Measurements from ENCODE around the gene NTF4.
A peak's percentile ranks its signal among the peaks of the same experiment; 100 is the strongest.

The NTF4 gene

DNA sequence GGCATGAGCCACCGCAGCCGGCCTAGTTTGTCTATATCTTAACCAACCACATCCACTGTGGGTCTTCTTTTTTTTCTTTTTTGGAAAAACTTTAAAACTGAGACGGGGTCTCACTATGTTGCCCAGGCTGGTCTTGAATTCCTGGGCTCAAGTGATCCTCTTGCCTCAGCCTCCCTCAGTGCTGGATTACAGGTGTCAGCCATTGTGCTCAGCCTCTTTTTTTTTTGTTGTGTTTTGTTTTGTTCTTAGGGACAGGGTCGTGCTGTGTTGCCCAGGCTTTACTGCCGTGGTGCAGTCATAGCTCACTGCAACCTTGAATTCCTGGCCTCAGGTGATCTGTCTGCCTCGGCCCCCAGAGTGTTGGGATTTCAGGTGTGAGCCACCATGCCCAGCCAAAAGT is 28.1 kb upstream of the NTF4 start:
- ChIA-PET POLR2A (no interaction called here), CTCF (no interaction called here)
- TF ChIP-seq CTBP1 (IDR thresholded peaks at IDR 0.05; ENCODE audit: borderline replicate concordance) (no peak), SUZ12 (IDR thresholded peaks at IDR 0.05) (no peak), FOXK2 (IDR thresholded peaks at IDR 0.05) (no peak), TARDBP (IDR thresholded peaks at IDR 0.05) (no peak), L3MBTL2 (conservative IDR thresholded peaks at IDR 0.05) (no peak), SP1 (IDR thresholded peaks at IDR 0.05) (no peak), LEF1 (IDR thresholded peaks at IDR 0.05; ENCODE audit: borderline replicate concordance) (no peak), ZNF384 (IDR thresholded peaks at IDR 0.05) (no peak), HDGF (IDR thresholded peaks at IDR 0.05; ENCODE audit: borderline replicate concordance) (no peak), NFRKB (IDR thresholded peaks at IDR 0.05) (no peak), FOXA1 (IDR thresholded peaks at IDR 0.05) (no peak), BHLHE40 (IDR thresholded peaks at IDR 0.05; ENCODE audit: borderline replicate concordance) (no peak), ARNT (IDR thresholded peaks at IDR 0.05) (no peak), ELF4 (IDR thresholded peaks at IDR 0.05) (no peak), FOXM1 (IDR thresholded peaks at IDR 0.05; ENCODE audit: borderline replicate concordance) (no peak)
- DNase-seq (ENCODE audit: extremely low spot score): no peak

DNA sequence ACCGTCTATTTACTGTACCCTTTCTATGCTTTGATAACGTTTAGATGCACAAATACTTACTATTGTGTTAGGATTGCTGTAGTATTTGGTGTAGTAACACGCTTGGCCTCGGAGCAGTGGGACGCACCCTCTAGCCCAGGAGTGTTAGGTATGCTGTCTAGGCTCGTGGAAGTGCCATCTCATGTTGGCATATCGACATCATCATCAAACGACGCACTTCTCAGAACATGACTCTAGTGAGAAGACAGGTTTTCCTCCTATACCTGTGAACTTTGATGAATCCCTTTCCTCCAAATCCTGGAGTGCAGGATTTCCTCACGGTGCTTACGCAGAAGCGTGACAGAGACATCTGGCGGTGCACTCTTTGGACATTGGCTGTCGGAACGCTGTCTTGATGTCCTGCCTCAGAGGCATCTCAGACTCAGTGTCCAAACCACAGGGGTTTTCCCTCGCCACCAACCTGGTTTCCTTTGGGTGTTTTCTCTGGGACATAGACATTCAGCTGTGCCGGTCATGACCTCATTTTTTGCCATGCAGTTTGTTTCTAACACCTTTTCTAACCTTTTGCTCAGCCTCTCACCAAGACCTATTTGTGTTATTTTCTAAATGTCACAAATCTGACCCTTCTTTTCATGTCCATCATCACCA is 26.9 kb upstream of the NTF4 start:
- no peak for DNase-seq (ENCODE audit: extremely low spot score)
- CTCF ChIA-PET: interaction anchor here (0.6 kb wide), 1 partner anchor 800 kb away, joined by 3 read pairs; no protein-coding TSS in a partner anchor
- TF ChIP-seq FOXM1 (IDR thresholded peaks at IDR 0.05; ENCODE audit: borderline replicate concordance) (no peak), ZNF384 (IDR thresholded peaks at IDR 0.05) (no peak), TARDBP (IDR thresholded peaks at IDR 0.05) (no peak), FOXK2 (IDR thresholded peaks at IDR 0.05) (no peak), ARNT (IDR thresholded peaks at IDR 0.05) (no peak), BHLHE40 (IDR thresholded peaks at IDR 0.05; ENCODE audit: borderline replicate concordance) (no peak), HDGF (IDR thresholded peaks at IDR 0.05; ENCODE audit: borderline replicate concordance) (no peak)
- POLR2A ChIA-PET: no interaction called here

DNA sequence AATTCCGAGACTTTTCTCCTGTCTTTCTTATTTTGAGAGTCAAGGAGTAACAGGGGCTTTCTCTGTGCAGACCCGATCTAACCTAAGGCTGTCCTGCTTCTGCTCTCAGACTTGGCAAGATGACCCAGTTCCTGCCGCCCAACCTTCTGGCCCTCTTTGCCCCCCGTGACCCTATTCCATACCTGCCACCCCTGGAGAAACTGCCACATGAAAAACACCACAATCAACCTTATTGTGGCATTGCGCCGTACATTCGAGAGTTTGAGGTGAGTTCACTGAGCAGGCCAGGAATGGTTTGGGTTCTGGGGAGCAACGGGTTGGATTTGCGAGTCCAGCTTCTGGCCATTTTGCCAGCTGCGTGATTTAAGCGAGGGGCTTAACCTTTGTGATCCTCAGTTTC is 21.7 kb upstream of the NTF4 start:
- TF ChIP-seq BHLHE40 (IDR thresholded peaks at IDR 0.05; ENCODE audit: borderline replicate concordance) (no peak), HDGF (IDR thresholded peaks at IDR 0.05; ENCODE audit: borderline replicate concordance) (no peak), L3MBTL2 (conservative IDR thresholded peaks at IDR 0.05) (no peak), SP1 (IDR thresholded peaks at IDR 0.05) (no peak), ZNF384 (IDR thresholded peaks at IDR 0.05) (no peak), FOXA1 (IDR thresholded peaks at IDR 0.05) (no peak), FOXM1 (IDR thresholded peaks at IDR 0.05; ENCODE audit: borderline replicate concordance) (no peak), LEF1 (IDR thresholded peaks at IDR 0.05; ENCODE audit: borderline replicate concordance) (no peak), ELF4 (IDR thresholded peaks at IDR 0.05) (no peak)
- TF ChIP-seq, protein P1, sequence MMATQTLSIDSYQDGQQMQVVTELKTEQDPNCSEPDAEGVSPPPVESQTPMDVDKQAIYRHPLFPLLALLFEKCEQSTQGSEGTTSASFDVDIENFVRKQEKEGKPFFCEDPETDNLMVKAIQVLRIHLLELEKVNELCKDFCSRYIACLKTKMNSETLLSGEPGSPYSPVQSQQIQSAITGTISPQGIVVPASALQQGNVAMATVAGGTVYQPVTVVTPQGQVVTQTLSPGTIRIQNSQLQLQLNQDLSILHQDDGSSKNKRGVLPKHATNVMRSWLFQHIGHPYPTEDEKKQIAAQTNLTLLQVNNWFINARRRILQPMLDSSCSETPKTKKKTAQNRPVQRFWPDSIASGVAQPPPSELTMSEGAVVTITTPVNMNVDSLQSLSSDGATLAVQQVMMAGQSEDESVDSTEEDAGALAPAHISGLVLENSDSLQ (IDR thresholded peaks at IDR 0.05): no peak
- ChIA-PET POLR2A (interaction anchor here (0.7 to 0.8 kb wide), 2 partner anchors 12 to 21 kb away, joined by 3 to 5 read pairs; no protein-coding TSS in a partner anchor), CTCF (no interaction called here)
- DNase-seq (ENCODE audit: extremely low spot score): no peak

DNA sequence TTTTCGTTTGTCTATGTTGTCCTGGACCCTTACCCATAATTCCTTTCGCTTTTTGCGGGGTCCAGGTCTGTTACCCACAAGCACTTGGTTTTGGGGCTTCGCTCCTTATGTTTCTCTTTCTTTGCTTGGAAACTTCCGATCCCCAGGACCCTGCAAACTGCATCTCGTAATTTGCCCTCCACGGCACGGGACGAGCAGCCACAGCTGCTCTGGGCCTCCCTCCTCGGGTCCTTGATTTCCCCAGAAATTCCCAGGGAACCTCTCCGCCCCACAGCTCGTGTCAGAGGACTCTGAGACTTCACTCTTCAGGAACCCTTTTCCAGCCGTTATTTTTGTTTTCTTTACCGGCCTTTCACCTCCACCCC is 21.2 kb upstream of the NTF4 start:
- TF ChIP-seq HDGF (IDR thresholded peaks at IDR 0.05; ENCODE audit: borderline replicate concordance) (no peak), NFRKB (IDR thresholded peaks at IDR 0.05) (no peak), LEF1 (IDR thresholded peaks at IDR 0.05; ENCODE audit: borderline replicate concordance) (no peak), ZNF384 (IDR thresholded peaks at IDR 0.05) (no peak), FOXK2 (IDR thresholded peaks at IDR 0.05) (no peak), SUZ12 (IDR thresholded peaks at IDR 0.05) (no peak), TARDBP (IDR thresholded peaks at IDR 0.05) (no peak), BHLHE40 (IDR thresholded peaks at IDR 0.05; ENCODE audit: borderline replicate concordance) (no peak), FOXM1 (IDR thresholded peaks at IDR 0.05; ENCODE audit: borderline replicate concordance) (no peak), ARNT (IDR thresholded peaks at IDR 0.05) (no peak), CTBP1 (IDR thresholded peaks at IDR 0.05; ENCODE audit: borderline replicate concordance) (no peak), SP1 (IDR thresholded peaks at IDR 0.05) (no peak), ELF4 (IDR thresholded peaks at IDR 0.05) (no peak), FOXA1 (IDR thresholded peaks at IDR 0.05) (no peak), L3MBTL2 (conservative IDR thresholded peaks at IDR 0.05) (no peak)
- TF ChIP-seq, protein P1 (IDR thresholded peaks at IDR 0.05): no peak
- ChIA-PET POLR2A (interaction anchor here (0.8 kb wide), 1 partner anchor 12 kb away, joined by 5 read pairs; no protein-coding TSS in a partner anchor), CTCF (no interaction called here)
- no peak for DNase-seq (ENCODE audit: extremely low spot score)

DNA sequence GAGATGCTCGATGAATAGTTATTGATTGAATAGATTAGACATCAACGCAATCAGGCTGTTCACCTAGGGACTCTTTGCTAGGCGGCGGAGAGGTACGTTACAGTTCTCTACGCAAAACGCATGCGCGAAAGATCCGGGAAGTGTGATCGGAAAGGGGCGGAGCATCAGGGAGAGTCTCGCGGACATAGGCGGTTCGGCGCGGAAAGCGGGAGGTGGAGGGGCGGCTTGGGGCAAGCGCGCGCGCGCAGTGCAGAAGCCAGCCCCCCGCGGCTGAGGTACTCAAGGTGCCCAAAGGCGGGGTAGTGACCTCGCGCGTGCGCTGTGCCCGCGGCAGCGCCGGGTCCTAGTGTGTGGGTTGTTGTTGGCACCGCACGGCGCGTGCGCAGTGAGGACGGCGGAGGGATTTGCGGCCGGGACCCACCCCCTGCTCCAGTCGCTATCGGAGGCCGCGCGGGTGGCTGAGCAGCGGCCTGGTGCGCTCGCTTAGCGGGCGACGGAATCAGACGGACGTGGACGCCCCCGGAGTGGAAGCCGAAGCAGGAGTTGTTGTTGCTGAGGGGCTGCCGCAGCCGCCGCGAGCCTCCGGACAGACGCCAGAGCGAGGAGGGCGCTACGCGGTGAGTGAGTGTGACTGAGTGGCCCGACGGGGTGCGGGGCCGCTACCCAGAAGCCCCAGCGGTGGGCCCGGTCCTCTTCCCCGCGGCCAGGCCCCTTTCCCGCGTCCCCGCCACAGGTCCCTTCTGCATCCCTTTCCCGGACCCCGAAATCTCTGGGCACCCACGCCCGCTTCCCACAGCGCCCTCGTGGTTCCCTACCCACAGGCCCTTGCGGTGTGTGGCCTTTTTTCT is 20.6 kb upstream of the NTF4 start, which contains the start of gene SNRNP70:
Gene SNRNP70, plus strand, starts transcription at position 432 of the 848 bp plus-strand sequence. CDS start 964 bp downstream, outside the sequence.
- ChIA-PET POLR2A (no interaction called here), CTCF (no interaction called here)
- DNase-seq (ENCODE audit: extremely low spot score): peak; percentile 99
- TF ChIP-seq L3MBTL2 (conservative IDR thresholded peaks at IDR 0.05): peak; percentile 54
- no peak for TF ChIP-seq NFRKB (IDR thresholded peaks at IDR 0.05)
- TF ChIP-seq SP1 (IDR thresholded peaks at IDR 0.05): no peak
- no peak for TF ChIP-seq ZNF384 (IDR thresholded peaks at IDR 0.05)
- TF ChIP-seq FOXM1 (IDR thresholded peaks at IDR 0.05; ENCODE audit: borderline replicate concordance): no peak
- 0 out of 2 replicates have a peak, but pooled peaks have one; percentile 28 for TF ChIP-seq CTBP1 (IDR thresholded peaks at IDR 0.05; ENCODE audit: borderline replicate concordance)
- no peak for TF ChIP-seq BHLHE40 (IDR thresholded peaks at IDR 0.05; ENCODE audit: borderline replicate concordance)
- TF ChIP-seq ELF4 (IDR thresholded peaks at IDR 0.05): peak; percentile 51; the same call in 1 of the 2 replicates
- TF ChIP-seq, protein P1 (IDR thresholded peaks at IDR 0.05): no peak
- no peak for TF ChIP-seq ARNT (IDR thresholded peaks at IDR 0.05)
